ENCODE results near the gene USP37.
"Not testable (repeated sequence)": the region's sequence is repeated elsewhere in the genome, so short reads cannot be mapped to it uniquely, and the experiment has no call there.

Gene USP37

DNA sequence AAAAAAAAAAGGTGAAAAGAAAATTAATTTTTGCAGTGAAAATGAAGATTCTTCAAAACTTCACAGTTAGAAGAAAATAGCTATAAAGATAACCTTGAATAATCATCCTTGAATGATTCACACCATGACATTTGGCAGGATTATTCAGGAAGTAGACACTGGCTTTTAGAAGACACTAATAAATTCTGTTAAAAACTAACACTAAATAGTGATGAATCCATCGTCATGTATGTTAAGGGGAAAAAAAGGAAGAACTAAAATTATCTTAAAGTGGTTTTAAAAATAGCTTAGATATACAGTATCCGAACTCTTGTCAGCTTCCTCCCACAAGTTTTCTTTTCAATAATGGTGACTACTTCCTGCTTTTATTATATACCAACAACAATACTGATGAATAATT lies 10.2 kb downstream of the USP37 start:
- Histone ChIP-seq H3K36me3 (ENCODE audit: insufficient read depth, low read length) (peaks cover 33% of the 10 kb centered on the region), H3K9me2 (replicated peaks; ENCODE audit: low read depth, low read length) (no peaks in the 10 kb centered on the region), H3K9ac (ENCODE audit: low read depth, low read length, poor library complexity, severe bottlenecking) (no peak overlapping the region), H3K4me2 (ENCODE audit: low read depth, low read length, poor library complexity, severe bottlenecking) (no peak overlapping the region), H3K4me3 (ENCODE audit: low read length, poor library complexity, severe bottlenecking) (no peak overlapping the region), H3K27me3 (ENCODE audit: insufficient read depth, low read length, poor library complexity, severe bottlenecking) (no peaks in the 10 kb centered on the region), H2AFZ (ENCODE audit: low read length) (no peak overlapping the region), H3F3A (ENCODE audit: low read depth) (no peaks in the 10 kb centered on the region), H4K20me1 (ENCODE audit: insufficient read depth, low read length, poor library complexity, severe bottlenecking) (peaks cover 19% of the 10 kb centered on the region), H3K79me2 (ENCODE audit: insufficient read depth, low read length) (peaks cover 26% of the 10 kb centered on the region), H3K4me1 (ENCODE audit: insufficient read depth, low read length, poor library complexity, severe bottlenecking) (peaks cover 22% of the 10 kb centered on the region), H3K9me3 (ENCODE audit: insufficient read depth, low read depth, low read length) (no peaks in the 10 kb centered on the region)
- no peak for TF ChIP-seq EZH2phosphoT487 (IDR thresholded peaks at IDR 0.05; ENCODE audit: borderline replicate concordance)

DNA sequence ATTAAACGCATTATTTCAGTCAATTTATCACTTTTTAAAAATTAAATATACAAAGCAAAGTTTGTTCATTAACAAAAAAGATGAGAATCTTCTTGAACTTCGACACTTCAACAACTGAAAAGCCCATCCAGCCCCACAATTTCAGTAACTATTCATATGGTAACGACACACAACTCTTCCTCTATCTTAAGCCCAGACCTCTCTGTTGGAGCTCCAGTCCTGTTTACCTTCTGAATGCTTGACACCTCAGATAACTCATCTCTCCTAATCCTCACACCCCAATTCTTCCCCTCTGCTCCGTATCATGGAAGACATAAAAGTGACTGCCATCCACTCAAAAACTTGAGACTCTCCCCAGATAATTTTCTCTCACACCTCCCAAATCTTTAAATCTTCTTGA lies 12.6 kb downstream of the USP37 start:
- H3K27me3 ChIP-seq (ENCODE audit: insufficient read depth, low read length, poor library complexity, severe bottlenecking): no peaks in the 10 kb centered on the region
- H2AFZ ChIP-seq (ENCODE audit: low read length): no peak overlapping the region
- peaks cover 13% of the 10 kb centered on the region; the same call in 1 of the 2 replicates for H3K79me2 ChIP-seq (ENCODE audit: insufficient read depth, low read length)
- no peak for TF ChIP-seq EZH2phosphoT487 (IDR thresholded peaks at IDR 0.05; ENCODE audit: borderline replicate concordance)
- TF ChIP-seq, protein P1, sequence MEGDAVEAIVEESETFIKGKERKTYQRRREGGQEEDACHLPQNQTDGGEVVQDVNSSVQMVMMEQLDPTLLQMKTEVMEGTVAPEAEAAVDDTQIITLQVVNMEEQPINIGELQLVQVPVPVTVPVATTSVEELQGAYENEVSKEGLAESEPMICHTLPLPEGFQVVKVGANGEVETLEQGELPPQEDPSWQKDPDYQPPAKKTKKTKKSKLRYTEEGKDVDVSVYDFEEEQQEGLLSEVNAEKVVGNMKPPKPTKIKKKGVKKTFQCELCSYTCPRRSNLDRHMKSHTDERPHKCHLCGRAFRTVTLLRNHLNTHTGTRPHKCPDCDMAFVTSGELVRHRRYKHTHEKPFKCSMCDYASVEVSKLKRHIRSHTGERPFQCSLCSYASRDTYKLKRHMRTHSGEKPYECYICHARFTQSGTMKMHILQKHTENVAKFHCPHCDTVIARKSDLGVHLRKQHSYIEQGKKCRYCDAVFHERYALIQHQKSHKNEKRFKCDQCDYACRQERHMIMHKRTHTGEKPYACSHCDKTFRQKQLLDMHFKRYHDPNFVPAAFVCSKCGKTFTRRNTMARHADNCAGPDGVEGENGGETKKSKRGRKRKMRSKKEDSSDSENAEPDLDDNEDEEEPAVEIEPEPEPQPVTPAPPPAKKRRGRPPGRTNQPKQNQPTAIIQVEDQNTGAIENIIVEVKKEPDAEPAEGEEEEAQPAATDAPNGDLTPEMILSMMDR (conservative IDR thresholded peaks at IDR 0.05; ENCODE audit: low read length): no peak
- no peak overlapping the region for H3K9ac ChIP-seq (ENCODE audit: low read depth, low read length, poor library complexity, severe bottlenecking)
- H4K20me1 ChIP-seq (ENCODE audit: insufficient read depth, low read length, poor library complexity, severe bottlenecking): peaks cover 2% of the 10 kb centered on the region
- H3K4me3 ChIP-seq (ENCODE audit: low read length, poor library complexity, severe bottlenecking): no peak overlapping the region
- H3K9me3 ChIP-seq (ENCODE audit: insufficient read depth, low read depth, low read length): no peaks in the 10 kb centered on the region
- peaks cover 56% of the 10 kb centered on the region for H3K36me3 ChIP-seq (ENCODE audit: insufficient read depth, low read length)
- no peak overlapping the region for H3K4me2 ChIP-seq (ENCODE audit: low read depth, low read length, poor library complexity, severe bottlenecking)
- H3F3A ChIP-seq (ENCODE audit: low read depth): no peaks in the 10 kb centered on the region
- no peaks in the 10 kb centered on the region for H3K9me2 ChIP-seq (replicated peaks; ENCODE audit: low read depth, low read length)
- peaks cover 10% of the 10 kb centered on the region for H3K4me1 ChIP-seq (ENCODE audit: insufficient read depth, low read length, poor library complexity, severe bottlenecking)

DNA sequence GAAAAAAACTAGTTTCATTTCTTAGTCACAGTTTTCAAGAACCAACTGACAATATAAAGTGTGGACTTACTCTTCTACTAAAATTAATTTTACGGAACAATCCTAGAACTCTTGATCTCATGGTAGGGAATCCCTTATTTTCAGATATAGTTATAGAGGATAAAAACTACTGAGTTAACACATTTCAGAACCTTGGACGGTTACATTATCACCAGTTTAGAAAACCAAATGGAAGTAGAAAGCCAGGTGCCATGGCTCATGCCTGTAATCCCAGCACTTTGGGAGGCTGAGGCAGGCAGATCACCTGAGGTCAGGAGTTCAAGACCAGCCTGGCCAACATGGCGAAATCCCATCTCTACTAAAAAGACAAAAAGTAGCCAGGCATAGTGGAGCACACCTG lies 13.9 kb downstream of the USP37 start:
- not testable (repeated sequence) for H3K9me2 ChIP-seq (replicated peaks; ENCODE audit: low read depth, low read length); H4K20me1 ChIP-seq (ENCODE audit: insufficient read depth, low read length, poor library complexity, severe bottlenecking); H3K4me2 ChIP-seq (ENCODE audit: low read depth, low read length, poor library complexity, severe bottlenecking); H2AFZ ChIP-seq (ENCODE audit: low read length); H3F3A ChIP-seq (ENCODE audit: low read depth); H3K9me3 ChIP-seq (ENCODE audit: insufficient read depth, low read depth, low read length); H3K9ac ChIP-seq (ENCODE audit: low read depth, low read length, poor library complexity, severe bottlenecking); H3K4me1 ChIP-seq (ENCODE audit: insufficient read depth, low read length, poor library complexity, severe bottlenecking); H3K4me3 ChIP-seq (ENCODE audit: low read length, poor library complexity, severe bottlenecking); H3K27me3 ChIP-seq (ENCODE audit: insufficient read depth, low read length, poor library complexity, severe bottlenecking)
- Histone ChIP-seq H3K36me3 (ENCODE audit: insufficient read depth, low read length) (peaks cover 62% of the 10 kb centered on the region), H3K79me2 (ENCODE audit: insufficient read depth, low read length) (peaks cover 12% of the 10 kb centered on the region; the same call in 1 of the 2 replicates)

DNA sequence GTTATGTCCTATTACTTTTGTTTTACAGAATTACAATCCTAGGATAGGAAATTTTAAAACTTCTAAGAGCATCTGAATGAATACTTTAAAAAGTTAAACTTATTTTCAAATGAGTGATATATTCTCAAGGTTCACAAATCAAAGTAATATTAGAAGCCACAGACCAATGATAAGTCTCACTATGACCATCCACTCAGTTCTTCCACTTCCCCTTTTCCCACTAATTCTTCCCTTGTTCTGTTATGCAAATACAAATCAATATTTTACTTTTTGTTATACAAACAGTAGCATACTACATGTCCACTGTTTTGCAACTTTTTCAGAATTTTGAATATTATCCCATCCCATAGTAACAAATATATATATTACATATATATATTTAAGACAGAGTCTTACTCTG lies 20.2 kb downstream of the USP37 start:
- Histone ChIP-seq H4K20me1 (ENCODE audit: insufficient read depth, low read length, poor library complexity, severe bottlenecking) (no peaks in the 10 kb centered on the region), H3K79me2 (ENCODE audit: insufficient read depth, low read length) (no peaks in the 10 kb centered on the region), H3K4me3 (ENCODE audit: low read length, poor library complexity, severe bottlenecking) (no peak overlapping the region), H3K4me2 (ENCODE audit: low read depth, low read length, poor library complexity, severe bottlenecking) (no peak overlapping the region), H3K4me1 (ENCODE audit: insufficient read depth, low read length, poor library complexity, severe bottlenecking) (peaks cover 1% of the 10 kb centered on the region), H3K9me3 (ENCODE audit: insufficient read depth, low read depth, low read length) (no peaks in the 10 kb centered on the region), H3K9me2 (replicated peaks; ENCODE audit: low read depth, low read length) (no peaks in the 10 kb centered on the region), H3K36me3 (ENCODE audit: insufficient read depth, low read length) (peaks cover 81% of the 10 kb centered on the region), H2AFZ (ENCODE audit: low read length) (no peak overlapping the region), H3F3A (ENCODE audit: low read depth) (no peaks in the 10 kb centered on the region), H3K27me3 (ENCODE audit: insufficient read depth, low read length, poor library complexity, severe bottlenecking) (no peaks in the 10 kb centered on the region), H3K9ac (ENCODE audit: low read depth, low read length, poor library complexity, severe bottlenecking) (no peak overlapping the region)
- TF ChIP-seq EZH2phosphoT487 (IDR thresholded peaks at IDR 0.05; ENCODE audit: borderline replicate concordance): no peak
- TF ChIP-seq, protein P1 (conservative IDR thresholded peaks at IDR 0.05; ENCODE audit: low read length): no peak

Data from Loucy (cell line).